8988T (cell line): ENCODE results near the gene LTBP4.
"Not testable (repeated sequence)": the region's sequence is repeated elsewhere in the genome, so short reads cannot be mapped to it uniquely, and the experiment has no call there.

Experiments used
- DNase-seq: peaks from one replicate; pipeline ENCODE4 v3.0.0; 2011

LTBP4 gene

DNA sequence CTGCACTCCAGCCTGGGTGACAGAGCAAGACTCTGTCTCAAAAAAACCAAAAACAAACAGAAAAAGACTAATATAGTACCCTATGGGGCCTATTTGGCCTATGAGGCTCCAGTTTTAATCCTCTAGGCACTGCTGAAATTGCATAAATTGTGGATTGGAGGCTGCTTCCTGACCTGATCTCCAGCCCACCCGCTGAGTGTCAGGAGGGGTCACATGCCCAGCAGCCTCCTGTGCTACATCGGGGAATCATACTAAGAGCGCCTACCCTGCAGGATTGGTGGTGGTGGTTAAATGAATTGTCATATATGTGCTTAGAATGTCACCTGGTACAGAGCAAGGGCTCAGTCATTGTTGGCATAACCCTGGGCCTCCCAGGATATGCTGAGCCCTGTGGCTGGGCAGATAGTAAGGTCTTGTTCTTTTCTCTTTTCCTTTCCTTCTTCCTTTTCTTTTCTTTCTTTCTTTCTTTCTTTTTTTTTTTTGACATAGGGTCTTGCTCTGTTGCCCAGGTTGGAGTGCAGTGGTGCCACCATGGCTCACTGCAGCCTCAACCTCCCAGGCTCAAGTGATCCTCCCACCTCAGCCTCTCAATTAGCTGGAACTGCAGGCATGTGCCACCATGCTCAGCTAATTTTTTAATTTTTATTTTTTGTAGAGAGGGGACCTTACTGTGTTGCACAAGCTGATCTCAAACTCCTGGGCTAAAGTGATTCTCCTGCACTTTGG lies 31.3 kb downstream of the LTBP4 start:
- no peak for DNase-seq

DNA sequence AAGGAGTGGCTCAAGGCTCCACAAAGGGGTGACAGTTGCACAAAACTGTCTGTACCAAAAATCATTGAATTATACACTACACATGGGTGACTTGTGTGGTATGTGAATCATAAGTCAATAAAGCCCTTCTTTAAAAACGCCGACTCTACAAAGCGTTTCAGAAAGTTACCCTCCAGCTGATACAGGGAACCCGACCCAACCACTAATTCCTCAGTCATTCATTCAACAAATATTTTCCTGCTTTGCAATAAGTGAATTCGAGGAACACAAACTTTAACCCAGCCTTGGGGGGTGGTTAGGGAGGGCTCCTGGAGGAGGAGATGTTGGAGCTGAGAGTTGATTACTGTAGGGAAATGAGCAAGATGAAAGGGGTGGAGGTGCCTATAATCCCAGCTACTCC lies 32.0 kb downstream of the LTBP4 start:
- DNase-seq = no peak

DNA sequence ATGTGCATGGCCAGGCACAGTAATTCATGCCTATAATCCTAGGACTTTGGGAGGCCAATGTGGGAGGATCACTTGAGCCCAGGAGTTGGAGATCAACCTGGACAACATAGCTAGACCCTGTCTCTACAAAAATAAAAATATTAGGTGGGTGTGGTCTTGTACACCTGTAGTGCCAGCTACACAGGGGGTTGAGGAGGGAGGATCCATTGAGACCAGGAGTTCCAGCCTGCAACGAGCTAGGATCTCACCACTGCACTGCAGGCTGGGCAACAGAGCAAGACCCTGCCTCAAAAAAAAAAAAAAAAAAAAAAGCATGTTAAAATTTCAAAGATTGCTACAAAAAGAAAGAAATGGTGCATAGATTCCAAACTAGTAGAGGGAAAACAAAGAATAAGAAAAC lies 37.2 kb downstream of the LTBP4 start:
- DNase-seq = no peak

DNA sequence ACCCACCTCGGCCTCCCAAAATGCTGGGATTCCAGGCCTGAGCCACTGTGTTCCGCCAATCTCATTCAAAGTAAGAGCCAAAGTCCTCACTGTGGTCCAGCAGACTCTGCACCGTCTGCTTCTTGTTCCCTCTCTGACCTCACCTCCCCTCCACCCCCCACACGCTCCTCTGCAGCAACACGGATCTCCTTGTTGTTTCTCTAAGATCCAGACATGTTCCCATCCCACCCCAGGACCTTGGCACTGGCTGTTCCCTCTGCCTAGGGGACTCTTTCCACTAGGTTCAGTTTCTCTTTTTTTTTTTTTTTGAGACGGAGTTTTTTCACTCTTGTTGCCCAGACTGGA lies 38.4 kb downstream of the LTBP4 start:
- no peak for DNase-seq

DNA sequence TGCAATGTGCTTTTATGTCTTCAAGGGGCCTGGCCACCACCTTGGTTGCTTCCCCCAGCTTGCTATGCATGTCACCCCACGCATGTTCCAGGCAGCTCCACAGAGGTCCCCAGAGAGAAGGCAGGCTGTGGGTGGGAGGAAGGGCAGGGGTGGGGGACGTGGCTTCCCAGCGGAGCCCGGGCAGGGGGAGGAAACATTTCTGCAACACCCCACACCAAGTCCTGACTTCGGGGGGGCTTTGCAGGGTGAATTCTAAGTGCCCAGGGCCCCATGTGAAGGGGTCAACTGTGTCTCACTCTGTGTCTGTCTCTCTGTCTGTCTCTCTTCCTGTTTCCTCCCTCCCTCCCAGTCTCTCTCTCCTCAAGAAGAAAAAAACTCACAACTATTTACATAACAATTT lies 39.6 kb downstream of the LTBP4 start:
- no peak for DNase-seq

DNA sequence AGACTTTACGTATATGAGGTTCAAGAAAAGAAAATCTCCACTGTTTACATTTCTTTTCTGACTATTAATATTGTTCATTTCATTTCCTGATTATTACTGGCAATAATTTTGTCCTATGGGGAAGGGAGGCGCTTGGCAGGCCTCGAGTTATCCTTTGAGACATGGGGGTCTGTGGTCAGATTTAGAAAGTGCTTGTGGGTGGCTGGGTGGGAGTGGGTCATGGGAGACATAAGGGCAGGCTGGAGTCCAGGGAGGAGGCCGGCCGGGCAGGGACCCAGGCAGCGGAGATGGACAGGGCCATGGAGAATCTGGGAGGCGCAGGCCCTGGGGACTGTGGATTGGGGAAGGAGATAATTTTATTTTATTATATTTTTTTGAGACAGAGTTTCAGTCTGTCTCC lies 40.1 kb downstream of the LTBP4 start:
- DNase-seq = no peak

DNA sequence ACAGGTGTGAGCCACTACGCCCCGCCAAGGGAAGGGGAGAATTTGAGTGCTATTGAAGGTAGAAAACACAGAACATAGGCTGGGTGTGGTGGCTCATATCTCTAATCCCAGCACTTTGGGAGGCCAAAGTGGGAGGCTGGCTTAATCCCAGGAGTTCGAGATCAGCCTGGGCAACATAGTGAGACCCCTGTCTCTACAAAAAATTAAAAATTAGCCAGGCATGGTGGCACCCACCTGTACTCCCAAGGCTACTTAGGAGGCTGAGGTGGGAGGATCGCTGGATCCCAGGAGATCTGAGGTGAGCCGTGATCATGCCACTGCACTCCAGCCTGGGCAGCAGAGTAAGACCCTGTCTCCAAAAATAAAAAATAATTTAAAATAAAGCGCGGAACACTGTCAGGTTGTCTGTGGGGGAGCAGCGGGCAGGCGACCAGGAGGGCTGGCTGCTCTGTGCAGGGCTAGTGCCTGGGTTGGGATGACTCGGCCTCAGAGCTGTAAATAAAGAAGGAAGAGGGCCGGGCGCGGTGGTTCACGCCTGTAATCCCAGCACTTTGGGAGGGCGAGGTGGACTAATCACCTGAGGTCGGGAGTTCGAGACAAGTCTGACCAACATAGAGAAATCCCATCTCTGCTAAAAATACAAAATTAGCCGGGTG lies 41.0 kb downstream of the LTBP4 start:
- DNase-seq = no peak

DNA sequence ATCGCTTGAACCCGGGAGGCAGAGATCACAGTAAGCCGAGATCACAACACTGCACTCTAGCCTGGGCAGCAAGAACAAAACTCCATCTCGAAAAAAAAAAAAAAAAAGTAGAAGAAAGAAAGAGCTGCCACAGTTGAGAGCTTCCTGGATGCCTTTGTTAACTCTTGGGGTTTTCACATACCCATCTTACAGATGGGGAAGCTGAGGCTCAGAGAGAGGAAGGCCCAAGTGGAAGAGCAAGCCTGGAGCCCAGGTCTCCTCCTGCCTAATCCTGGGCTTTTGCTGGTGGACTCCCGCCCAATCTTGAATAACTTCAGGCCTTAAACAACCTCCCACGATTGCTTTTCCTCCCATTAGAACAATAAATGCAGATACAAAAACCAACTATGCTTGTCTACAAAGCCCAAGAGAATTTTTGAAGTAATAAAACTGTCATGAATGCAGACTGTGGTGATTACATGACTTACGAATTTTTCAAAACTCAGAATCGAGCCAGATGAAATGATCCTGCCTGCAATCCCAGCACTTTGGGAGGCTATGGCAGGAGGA lies 41.7 kb downstream of the LTBP4 start:
- no peak for DNase-seq

DNA sequence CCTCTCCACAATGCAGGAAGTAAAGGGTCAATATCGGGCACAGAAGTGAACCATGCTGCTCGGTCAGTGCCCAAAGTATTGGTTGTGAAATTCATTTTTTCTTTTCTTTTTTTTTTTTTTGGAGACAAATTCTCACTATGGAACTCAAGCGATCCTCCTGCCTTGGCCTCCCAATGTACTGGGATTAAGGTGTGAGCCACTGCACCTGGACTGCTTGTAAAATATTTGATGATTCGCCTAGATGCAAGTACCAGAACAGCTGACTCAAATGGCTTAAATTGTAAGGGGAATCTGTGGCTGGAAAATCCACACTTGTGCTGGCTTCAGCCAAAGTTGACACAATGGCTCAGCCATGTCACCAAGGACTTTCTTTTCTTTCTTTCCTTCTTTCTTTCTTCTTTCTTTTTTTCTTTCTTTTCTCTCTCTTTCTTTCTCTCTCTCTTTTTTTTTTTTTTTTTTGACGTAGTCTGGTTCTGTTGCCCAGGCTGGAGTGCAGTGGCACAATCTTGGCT lies 45.6 kb downstream of the LTBP4 start:
- no peak for DNase-seq

DNA sequence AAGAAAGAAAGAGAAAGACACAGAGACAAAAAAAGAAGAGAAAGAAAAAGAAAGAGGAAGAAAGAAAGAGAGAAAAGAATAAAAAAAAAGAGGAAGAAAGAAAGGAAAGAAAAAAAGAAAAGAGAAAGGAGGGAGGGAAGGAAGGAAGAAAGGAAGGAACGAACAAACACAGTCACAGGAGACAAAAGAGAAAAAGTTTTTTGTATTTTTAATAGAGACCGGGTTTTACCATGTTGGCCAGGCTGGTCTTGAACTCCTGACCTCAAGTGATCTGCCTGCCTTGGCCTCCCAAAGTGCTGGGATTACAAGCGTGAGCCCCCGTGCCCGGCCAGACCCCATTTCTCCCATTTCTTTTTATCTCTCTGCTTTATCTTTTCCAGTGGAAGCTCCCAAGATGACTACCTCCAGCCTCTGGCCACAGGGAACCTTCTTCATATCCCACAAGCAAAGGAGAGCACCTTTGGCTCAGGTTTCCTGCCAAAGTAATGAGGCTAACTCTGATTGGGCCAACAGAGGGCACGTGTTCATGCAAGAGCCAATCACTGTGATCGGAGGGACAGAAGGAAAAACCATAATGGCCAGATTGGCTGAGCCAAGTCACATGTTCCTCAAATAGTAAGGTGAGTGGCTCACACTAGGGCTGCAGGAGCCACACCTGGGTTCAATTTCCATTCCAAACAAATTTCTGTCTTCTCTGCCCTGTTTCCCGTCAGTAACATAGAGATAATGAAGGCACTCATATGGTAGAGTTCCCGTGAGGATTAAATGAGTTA lies 48.9 kb downstream of the LTBP4 start:
- not testable (repeated sequence) for DNase-seq

DNA sequence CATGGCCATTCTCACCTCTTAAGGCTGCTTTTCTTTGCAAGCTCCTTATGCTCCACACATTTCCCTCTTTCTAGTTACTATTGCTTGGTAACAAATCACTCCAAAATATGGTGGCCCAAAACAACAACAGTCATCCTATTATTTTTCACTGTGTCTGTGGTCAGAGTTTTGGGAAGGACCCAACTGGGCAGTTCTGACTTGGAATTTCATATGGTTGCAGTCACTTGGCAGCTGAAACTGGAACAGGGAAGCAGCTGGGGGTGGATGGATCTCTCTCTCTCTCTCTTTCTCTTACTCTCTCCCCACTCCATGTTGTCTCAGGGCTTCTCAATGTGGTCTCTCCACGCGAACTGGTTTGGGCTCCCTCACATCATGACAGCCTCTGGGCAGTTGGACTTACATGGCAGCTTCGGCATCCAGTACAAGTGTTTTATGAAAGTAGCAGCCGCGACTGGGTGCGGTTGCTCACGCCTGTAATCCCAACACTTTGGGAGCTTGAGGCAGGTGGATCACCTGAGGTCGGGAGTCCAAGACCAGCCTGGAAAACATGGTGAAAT lies 49.7 kb downstream of the LTBP4 start:
- DNase-seq = no peak

DNA sequence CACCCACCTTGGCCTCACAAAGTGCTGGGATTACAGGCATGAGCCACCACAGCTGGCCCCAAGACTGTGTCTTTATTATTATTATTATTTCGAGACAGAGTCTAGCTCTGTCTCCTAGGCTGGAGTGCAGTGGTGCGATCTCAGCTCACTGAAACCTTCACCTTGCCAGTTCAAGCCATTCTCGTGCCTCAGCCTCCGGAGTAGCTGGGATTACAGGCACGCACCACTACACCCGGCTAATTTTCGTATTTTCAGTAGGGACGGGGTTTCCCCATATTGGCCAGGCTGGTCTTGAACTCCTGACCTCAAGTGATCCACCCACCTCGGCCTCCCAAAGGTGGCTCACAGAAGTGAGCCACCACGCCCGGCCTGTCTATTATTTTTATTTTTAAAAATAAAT lies 51.1 kb downstream of the LTBP4 start:
- DNase-seq = not testable (repeated sequence)

DNA sequence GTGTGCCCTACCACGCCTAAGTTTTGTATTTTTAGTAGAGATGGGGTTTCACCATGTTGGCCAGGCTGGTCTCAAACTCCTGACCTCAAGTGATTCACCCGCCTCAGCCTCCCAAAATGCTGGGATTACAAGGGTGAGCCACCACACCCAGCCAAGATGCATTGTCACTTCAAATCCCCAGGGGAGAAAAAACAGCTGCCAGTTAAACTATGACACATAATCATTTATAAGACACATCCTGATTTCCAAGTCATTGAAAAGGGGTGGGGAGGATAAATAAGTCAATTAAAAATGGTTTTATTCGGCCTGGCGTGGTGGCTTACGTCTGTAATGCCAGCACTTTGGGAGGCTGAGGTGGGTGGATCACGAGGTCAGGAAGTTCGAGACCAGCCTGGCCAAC lies 54.5 kb downstream of the LTBP4 start:
- not testable (repeated sequence) for DNase-seq

DNA sequence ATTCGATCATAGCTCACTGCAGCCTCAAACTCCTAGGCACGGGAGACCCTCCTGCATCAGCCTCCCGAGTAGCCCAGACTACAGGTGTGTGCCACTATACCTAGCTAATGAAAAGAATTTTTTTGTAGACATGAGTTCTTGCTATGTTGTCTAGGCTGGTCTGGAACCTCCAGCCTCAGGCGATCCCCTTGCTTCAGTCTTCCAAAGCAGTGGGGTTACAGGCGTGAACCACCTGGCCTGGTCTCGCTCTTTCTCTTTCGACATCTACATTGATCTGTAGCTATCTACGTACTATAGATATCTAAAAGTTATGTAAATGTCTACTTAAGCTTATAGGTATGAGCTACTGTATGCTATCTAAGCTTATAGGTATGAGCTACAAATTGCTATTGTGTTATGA lies 56.9 kb downstream of the LTBP4 start:
- no peak for DNase-seq

DNA sequence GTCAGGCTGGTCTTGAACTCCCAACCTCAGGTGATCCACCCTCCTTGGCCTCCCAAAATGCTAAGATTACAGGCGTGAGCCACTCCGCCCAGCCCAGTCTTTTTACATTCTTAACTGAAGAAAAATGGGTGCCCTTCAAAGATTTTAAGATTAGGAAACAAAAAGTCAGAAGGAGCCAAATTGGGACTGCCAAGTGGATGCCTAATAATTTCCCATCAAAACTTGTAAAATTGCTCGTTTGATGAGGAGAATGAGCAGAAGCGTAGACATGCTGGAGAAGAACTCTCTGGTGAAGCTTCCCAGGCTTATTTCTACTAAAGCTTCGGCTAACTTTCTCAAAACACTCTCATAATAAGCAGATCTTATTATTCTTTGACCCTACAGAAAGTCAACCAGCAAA lies 57.9 kb downstream of the LTBP4 start:
- no peak for DNase-seq

DNA sequence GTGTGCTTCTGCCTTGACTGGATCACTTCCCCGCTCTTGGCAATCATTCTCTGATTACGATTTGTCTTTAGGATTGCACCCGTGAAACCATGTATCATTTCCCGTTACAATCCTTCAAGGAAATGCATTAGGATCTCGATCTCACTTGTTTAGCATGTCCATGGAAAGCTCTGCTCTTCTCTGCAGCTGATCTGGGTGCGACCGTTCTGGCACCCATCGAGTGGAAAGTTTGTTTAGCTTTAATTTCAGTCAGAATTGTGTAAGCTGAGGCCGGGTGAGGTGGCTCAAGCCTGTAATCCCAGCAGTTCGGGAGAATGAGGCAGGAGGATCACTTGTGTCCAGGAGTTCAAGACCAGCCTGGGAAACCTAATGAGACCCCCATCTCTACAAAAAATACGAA lies 58.4 kb downstream of the LTBP4 start:
- DNase-seq = no peak

DNA sequence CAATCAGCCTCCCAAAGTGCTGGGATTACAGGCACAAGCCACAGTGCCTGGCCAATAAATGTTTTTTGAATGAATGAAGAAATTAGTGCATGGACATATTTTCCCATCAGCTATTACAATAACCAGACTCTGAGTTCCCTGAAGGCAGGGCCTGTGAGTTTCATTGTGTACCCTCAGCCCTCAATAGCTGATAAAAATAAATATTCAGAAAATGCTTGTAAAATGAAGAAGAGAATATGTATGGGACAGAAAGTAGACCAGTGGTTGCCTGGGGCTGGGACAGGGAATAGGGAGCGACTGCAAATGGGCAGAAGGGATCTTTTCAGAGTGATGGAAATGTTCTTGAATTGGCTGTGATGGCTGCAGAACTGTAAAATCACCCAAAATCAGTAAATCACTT lies 60.4 kb downstream of the LTBP4 start:
- DNase-seq = no peak

DNA sequence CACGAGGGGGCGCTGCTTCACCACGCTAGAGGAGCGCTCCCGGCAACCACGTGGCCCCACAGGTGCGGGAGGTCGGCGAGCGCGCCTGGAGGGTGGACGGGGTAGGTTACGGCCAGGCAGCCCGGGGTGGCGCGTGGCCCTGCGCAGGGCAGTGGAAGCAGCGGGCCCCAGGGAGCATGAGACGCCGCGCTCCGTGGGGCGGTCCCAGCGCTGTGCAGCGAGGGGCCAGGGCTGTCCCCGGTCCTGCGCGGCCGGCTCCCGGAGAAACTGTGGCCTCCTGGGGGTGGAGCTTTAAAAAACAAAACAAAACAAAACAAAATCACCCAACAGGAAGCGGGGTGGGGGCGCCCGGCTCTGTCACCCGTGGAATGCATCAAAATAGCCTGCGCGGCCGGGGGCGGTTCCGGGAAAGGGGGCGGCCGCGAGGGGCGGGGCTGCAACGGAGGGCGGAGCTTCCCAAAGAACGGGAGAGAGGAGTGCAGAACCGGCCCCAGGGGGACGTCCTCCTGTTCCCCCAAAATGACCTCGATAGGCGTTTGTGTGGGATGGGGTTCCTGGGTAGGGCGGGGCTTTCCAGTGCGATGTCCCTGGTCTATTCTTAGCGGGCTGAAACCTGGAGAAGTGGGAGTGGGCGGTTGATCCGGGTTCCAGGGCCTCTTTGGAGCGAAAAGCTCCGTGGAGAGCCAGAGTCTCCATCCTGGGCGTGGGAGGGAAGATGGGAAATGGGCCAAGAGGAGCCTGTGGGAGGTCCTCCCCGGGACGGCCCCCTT lies 61.9 kb downstream of the LTBP4 start:
- peak; percentile 56 for DNase-seq

DNA sequence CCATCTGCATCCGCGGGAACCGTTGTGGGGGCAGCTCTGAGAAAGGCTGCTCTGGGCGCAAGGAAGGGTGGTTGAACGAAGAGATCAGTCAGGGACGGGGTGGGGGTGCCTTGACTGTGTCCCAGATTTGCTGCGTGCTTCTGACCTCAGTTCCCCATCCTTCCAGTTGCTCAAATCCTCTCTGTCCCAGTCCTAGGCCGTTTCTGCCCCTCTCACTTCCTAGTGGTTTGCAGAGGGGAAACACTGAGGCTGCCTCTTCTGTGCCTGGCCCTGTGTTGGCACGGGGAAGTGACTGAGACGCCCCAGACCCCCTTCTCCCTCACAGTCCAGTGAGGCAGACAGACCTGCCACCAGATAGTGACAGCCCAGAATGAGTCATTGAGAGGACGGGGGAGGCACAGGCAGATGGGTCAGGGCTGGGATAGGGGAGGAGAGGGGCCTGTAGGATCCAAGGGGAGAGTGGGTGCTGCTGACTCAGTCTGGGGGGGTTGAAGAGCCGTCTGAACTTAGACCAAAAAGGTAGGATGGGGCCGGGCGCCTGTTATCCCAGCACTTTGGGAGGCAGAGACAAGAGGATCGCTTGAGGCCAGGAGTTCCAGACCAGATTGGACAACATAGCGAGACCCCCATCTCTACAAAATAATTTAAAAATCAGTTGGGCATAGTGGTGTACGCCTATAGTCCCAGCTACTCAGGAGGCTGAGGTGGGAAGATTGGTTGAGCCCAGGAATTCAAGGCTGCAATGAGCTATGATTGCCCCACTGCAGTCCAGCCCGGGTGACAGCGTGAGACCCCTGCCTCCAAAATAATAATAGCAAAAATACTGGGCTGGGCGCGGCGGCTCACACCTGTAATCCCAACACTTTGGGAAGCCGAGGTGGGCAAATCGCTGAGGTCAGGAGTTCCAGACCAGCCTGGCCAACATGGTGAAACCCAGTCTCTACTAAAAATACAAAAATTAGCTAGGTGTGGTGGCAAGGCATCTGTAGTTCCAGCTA lies 62.8 kb downstream of the LTBP4 start:
- DNase-seq = no peak

DNA sequence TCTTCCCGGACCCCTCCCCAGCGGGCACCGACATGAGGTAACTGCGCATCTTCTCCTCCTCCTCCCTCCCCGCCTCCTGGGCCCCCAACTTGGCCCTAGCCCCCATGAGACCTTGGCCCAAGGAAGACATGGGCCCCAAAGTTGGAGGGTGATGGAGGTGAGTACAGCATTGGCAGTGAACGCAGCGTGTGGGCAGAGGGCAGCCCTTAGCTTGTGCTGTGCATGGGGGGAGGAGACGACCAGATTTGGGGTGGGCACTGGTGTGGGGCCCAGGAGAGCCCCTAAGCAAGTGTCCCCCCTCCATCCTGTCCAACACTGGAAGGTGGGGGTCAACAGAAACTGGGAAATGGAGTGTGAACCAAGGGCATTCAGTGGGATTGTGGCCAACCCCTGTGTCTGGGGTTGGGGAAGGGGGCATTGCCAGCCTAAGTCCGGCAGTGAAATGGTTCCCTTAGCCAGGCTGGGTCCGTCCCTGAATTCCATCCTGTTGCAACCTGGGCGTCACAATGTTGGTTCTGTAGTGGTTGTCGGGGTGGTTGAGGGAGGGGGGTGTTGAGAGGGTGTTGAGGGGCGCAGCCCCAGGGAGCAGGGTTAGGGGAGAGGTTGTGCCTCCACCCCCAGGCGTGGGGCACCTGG lies 65.8 kb downstream of the LTBP4 start:
- DNase-seq = no peak

DNA sequence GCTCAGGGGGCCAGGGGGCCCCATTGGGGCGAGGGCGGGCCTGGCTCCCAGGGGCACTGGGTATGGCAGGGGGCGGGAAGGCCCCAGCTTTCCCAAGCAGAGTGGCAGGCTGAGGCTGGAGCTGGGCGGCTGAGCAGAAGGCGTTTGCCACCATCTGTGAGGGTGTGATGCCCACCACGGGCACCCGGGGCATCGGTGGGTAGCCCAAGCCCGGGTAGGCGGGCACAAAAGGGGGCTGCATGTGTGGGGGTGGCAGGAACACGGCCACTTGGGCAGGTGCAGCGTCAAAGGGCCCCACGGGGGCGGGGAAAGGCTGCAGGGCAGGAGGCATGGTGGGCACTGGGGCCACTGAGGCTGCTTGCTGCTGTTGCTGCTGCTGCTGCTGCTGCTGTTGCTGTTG lies 66.4 kb downstream of the LTBP4 start:
- no peak for DNase-seq
